Activated CD4-positive, alpha-beta memory T cell treated with anti-CD3 and anti-CD28 coated beads for 36 hours (primary cell): ENCODE data around the gene RNU2-63P. TPM values are rescaled to one million over a fixed set of nuclear protein-coding genes. Genes with fewer than 3 reads are reported as not detected.
A peak's percentile ranks its signal among the peaks of the same experiment; 100 is the strongest.
"Not testable (repeated sequence)": the region's sequence is repeated elsewhere in the genome, so short reads cannot be mapped to it uniquely, and the experiment has no call there.

Experiments used
- CTCF ChIA-PET: fragments of 350-600 bp; sonication (Branson Sonifier 250); formaldehyde crosslinking; loops from one replicate; lab custom pipeline; 2021; ENCODE audit warnings: antibody characterized with exemption, inconsistent platforms; lab: Charles Lee
- POLR2A ChIA-PET: fragments of 350-600 bp; sonication (Branson Sonifier 250); formaldehyde crosslinking; loops from one replicate; lab custom pipeline; 2021; ENCODE audit warnings: antibody characterized with exemption; lab: Charles Lee
- DNase-seq: peaks from one replicate; pipeline ENCODE4 v3.0.0-alpha.2; 2020
- H3K27ac Mint-ChIP-seq: one replicate; pipeline ENCODE4 v1.8.0; 2021; ENCODE audit warnings: mixed read lengths
- H3K27me3 Mint-ChIP-seq: one replicate; pipeline ENCODE4 v1.8.0; 2021; ENCODE audit warnings: mixed read lengths
- H3K36me3 Mint-ChIP-seq: one replicate; pipeline ENCODE4 v1.8.0; 2021; ENCODE audit warnings: mixed read lengths
- H3K4me1 Mint-ChIP-seq: one replicate; pipeline ENCODE4 v1.8.0; 2021; ENCODE audit warnings: low read depth, mixed read lengths
- H3K4me3 Mint-ChIP-seq: one replicate; pipeline ENCODE4 v1.8.0; 2021; ENCODE audit warnings: mild to moderate bottlenecking, mixed read lengths
- H3K9me3 Mint-ChIP-seq: one replicate; pipeline ENCODE4 v1.8.0; 2021; ENCODE audit warnings: mixed read lengths
- intact Hi-C: fragments of 100-400 bp; cut with micrococcal nuclease; formaldehyde crosslinking; loops from one replicate; pipeline ENCODE4 v1.15.1; 2023
- total RNA-seq, 2 experiments: library from RNA; stranded (reverse); gene quantifications; one replicate each; pipeline ENCODE4 v1.2.3, GENCODE V29; 2021

Gene RNU2-63P
- total RNA-seq, 2 experiments from 2014 or later = 14.4 to 25.7 TPM

DNA sequence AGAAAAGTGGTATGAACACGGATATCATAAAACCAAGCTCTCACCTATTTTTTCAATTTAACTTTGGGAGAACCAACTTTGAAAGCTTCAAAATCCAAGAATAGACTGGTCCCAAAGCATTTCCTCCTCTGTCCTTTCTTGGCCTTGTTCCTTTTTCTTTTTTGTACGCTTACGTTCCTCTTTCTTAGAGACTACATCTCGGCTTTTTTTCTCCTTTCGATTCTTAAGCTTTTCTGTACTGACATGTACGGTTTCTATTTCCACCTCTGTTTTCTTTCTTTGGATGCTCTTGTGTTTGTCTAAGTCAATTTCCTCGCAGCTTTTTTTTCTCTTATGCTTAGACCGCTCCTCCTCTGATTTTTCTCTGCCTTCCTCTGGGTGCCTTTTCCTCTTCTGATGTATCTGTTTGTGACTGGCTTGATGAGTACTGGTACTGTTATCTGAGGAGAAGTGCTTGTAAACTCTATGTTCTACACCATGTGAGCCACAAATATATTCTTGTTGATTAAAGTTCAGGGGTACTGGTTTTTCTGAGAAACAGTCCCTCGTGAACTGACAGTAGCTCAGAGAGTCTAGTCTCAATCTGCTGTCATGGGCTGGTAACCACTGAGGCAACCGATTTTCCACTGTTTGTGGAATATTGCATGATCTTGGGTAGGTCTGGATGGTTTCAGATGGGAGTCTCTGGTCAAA lies 11.5 kb upstream of the RNU2-63P start:
- no peak for DNase-seq
- ChIA-PET POLR2A (no interaction called here), CTCF (no interaction called here)
- peaks cover 20% of the 10 kb centered on the region for H3K36me3 Mint-ChIP-seq
- H3K27me3 Mint-ChIP-seq = no peaks in the 10 kb centered on the region
- peak overlapping the region; percentile 1 for H3K27ac Mint-ChIP-seq
- intact Hi-C loops = no loop called here
- H3K4me3 Mint-ChIP-seq = no peak overlapping the region
- peaks cover 2% of the 10 kb centered on the region for H3K4me1 Mint-ChIP-seq
- H3K9me3 Mint-ChIP-seq = no peaks in the 10 kb centered on the region

DNA sequence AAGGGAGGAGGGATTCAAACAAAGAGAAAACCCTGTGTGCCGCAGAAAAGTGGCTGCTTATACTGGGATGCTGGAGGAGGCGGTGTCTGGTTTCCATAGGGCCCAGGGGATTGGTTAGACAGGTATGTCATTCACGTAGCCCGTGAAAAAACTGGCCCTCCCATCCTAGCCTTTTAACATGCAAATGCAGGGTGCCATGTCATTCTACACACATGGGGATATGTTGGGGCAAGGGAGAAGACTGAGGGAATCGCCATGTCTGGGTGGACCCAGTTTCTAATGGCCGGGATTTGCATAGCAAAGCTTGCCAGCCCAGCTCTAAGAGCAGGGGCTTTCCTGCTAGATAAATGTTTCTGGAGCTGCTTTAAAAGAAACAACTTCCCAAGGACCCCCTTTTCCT lies 8.2 kb upstream of the RNU2-63P start:
- ChIA-PET CTCF (no interaction called here), POLR2A (interaction anchor here (1.6 kb wide), 1 partner anchor 8 kb away, joined by 6 read pairs; the partner anchor contains the start of gene RNU2-63P)
- H3K4me3 Mint-ChIP-seq = no peak overlapping the region
- H3K27ac Mint-ChIP-seq = no peak overlapping the region
- peaks cover 1% of the 10 kb centered on the region for H3K9me3 Mint-ChIP-seq
- intact Hi-C loops = no loop called here
- no peak for DNase-seq
- H3K4me1 Mint-ChIP-seq = peaks cover 2% of the 10 kb centered on the region
- no peaks in the 10 kb centered on the region for H3K27me3 Mint-ChIP-seq
- H3K36me3 Mint-ChIP-seq = peaks cover 13% of the 10 kb centered on the region

DNA sequence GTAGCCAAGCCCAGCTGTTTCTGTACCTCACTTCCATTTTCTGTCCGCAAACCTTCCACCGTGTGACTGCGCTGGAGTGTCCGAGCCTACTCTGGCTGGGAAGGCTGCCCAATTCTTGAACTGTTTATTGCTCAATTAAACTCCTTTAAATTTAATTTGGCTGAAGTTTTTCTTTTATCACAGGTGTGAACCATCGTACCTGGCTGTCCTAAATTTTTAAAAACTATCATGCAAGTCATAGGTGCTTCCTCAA lies 6.2 kb upstream of the RNU2-63P start:
- Mint-ChIP-seq H3K27me3 (no peaks in the 10 kb centered on the region), H3K27ac (no peak overlapping the region), H3K9me3 (peaks cover 8% of the 10 kb centered on the region), H3K4me3 (no peak overlapping the region), H3K36me3 (peaks cover 1% of the 10 kb centered on the region), H3K4me1 (peaks cover 3% of the 10 kb centered on the region)
- ChIA-PET CTCF (no interaction called here), POLR2A (no interaction called here)
- no peak for DNase-seq
- intact Hi-C loops = no loop called here

DNA sequence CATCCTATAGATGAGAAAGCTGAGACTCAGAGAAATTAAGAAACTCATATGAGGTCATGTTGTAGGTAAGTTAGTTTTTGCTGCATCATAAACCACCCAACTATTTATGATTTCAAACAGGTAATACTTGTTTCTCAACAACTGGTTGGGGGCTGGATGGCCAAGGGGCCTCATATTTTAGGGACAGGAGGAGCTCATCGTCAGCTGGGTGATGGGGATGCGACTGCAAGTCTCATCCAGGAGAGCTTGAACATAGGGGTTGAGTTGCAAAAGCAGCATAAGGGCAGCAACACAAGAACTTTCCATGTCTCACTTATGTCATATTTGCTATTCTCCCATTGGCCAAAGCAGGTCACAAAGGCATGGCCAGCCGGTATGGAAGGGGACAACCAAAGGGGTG lies 3.6 kb upstream of the RNU2-63P start:
- no peak for DNase-seq

DNA sequence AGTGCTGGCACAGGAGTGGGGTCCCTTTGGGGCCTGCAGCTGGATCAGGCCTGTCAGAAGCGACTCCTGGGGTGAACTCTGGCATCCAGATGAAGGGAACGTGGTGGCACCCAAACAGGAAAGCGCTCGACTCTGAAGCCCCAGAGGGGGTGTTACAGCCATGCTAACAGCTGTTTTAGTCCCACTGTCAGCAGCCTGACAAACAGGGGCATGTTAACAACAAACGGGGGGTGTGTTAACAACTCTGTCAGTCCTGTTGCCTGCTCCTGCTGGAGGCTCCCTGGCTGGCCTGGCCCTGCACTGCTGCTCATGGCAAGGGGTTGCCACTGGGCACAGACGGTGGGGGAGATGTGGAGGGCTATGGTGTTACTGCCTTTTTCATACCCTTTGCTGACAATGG lies 2.6 kb upstream of the RNU2-63P start:
- Mint-ChIP-seq H3K4me3 (no peak overlapping the region), H3K36me3 (no peaks in the 10 kb centered on the region), H3K9me3 (peaks cover 8% of the 10 kb centered on the region), H3K27me3 (no peaks in the 10 kb centered on the region), H3K4me1 (peaks cover 17% of the 10 kb centered on the region), H3K27ac (no peak overlapping the region)
- DNase-seq = no peak
- intact Hi-C loops = no loop called here
- ChIA-PET CTCF (no interaction called here), POLR2A (no interaction called here)

More for the DNA sequence above, 3.6 kb upstream of the RNU2-63P start:
- H3K9me3 Mint-ChIP-seq = peaks cover 8% of the 10 kb centered on the region
- ChIA-PET POLR2A (no interaction called here), CTCF (interaction anchor here (1.0 kb wide), 1 partner anchor 139 kb away, joined by 4 read pairs; no protein-coding TSS in a partner anchor)
- H3K27me3 Mint-ChIP-seq = no peaks in the 10 kb centered on the region
- H3K4me3 Mint-ChIP-seq = no peak overlapping the region
- H3K36me3 Mint-ChIP-seq = no peaks in the 10 kb centered on the region
- no peak overlapping the region for H3K27ac Mint-ChIP-seq
- H3K4me1 Mint-ChIP-seq = peaks cover 15% of the 10 kb centered on the region
- intact Hi-C loops = no loop called here

DNA sequence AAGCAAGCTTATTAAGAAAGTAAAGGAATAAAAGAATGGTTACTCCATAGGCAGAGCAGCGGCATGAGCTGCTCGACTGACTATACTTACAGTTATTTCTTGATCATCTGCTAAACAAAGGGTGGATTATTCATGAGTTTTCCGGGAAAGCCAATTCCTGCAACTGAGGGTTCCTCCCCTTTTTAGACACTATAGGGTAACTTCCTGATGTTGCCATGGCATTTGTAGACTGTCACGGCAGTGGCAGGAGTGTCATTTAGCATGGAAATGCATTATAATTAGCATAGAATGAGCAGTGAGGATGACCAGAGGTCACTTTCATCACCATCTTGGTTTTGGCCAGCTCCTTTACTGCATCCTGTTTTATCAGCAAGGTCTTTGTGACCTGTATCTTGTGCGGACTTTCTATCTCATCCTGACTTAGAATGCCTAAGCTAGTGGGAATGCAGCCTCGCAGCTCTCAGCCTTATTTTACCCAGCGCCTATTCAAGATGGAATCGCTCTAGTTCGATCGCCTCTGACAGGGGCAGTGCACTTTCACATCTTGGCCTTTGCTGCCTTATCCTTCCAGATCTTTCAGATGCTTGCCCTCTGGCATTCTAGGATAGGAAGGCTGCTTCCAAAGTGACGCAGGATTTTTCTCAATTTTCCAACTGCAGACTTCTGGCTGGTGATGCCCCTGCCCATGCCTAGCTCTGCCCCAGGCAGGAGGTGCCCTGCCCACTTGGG lies 1.9 kb upstream of the RNU2-63P start:
- H3K27ac Mint-ChIP-seq, H3K4me3 Mint-ChIP-seq, intact Hi-C loops, DNase-seq, POLR2A ChIA-PET, H3K9me3 Mint-ChIP-seq, CTCF ChIA-PET, H3K36me3 Mint-ChIP-seq, H3K27me3 Mint-ChIP-seq: not testable (repeated sequence)
- peaks cover 17% of the 10 kb centered on the region for H3K4me1 Mint-ChIP-seq

DNA sequence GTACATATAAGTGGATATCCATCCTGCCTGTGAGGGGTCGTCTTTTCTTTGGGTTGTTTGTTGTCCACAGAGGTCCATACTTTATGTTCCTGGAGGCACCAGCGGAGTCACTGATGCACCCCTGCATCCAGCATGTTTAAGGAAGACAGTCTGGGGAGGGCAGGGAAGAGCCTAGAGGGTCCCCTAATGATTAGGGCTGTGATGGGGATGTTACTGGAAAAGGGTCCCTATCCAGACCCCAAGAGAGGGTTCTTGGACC lies 1.4 kb upstream of the RNU2-63P start:
- H3K27ac Mint-ChIP-seq, H3K36me3 Mint-ChIP-seq, intact Hi-C loops, CTCF ChIA-PET, H3K9me3 Mint-ChIP-seq, H3K27me3 Mint-ChIP-seq, DNase-seq: not testable (repeated sequence)
- POLR2A ChIA-PET = interaction anchor here (2.0 to 2.5 kb wide), 4 partner anchors 19 to 42 kb away, joined by 7 to 22 read pairs (median 18); no protein-coding TSS in a partner anchor
- Mint-ChIP-seq H3K4me1 (peaks cover 17% of the 10 kb centered on the region), H3K4me3 (peak overlapping the region; percentile 88)

DNA sequence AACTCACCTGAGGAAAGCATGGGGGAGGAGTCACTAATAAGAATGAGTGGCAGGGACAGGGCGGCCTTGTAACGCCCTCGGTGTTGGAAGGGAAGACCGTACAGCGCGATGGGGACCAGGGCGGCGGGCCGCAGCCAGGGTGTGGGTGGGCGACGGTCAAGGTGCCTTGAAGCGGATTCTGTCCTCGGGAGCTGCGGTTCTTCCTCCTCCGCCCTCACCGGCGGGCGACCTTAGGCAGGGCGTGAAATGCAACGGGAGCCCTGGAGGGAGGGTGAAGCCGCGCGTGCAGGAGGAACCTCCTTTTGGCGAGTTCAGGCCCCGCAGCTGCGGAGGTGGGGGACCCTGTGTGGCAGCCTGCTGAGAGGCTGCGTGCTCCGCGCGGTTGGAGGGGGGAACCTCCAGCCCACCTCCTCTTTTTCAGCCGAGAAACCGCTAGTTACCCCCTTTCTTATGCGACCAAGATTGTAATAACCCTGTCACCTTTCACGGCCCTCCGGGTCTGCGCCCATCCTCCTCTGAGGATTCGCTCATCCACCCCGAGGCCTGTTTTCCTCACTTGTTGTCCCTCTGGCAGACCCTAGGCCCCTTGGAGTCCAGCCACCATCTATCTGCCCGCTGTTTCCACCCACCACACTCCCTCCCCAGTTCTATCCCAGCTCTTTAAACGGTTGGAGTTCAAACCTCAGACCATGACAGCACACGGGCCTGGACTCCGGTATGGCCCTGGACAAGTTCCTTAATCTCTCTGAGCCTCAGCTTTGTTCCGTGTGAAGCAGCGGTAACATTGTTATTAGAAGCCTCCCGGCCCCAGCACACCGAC lies 823 bp upstream of the RNU2-63P start:
- intact Hi-C loops = loop anchor here (1.0 kb wide), 1 partner anchor 38 kb away; the partner anchor contains the start of gene KRCC1

DNA sequence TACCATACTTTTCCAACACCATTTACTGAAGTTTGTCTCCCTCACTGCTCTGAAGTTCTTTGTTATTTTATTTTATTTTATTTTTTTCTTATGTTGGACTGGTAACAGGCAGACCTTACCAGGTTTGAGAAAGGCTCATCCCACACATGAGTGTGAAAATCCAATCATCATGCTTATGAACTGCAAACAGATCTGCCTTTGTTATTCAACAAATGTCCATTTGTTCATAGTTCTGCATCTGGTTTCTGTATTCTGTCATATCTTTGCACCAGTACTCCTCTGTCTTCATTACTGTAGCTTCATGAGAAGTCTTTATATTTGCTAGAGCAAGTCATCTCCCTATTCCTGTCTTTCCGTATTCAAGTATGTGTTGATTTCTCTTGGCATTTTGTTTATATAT lies 5.3 kb downstream of the RNU2-63P start:
- no peaks in the 10 kb centered on the region for H3K27me3 Mint-ChIP-seq
- no peaks in the 10 kb centered on the region for H3K9me3 Mint-ChIP-seq
- no peak for DNase-seq
- H3K27ac Mint-ChIP-seq = no peak overlapping the region
- intact Hi-C loops = no loop called here
- H3K4me1 Mint-ChIP-seq = peaks cover 4% of the 10 kb centered on the region
- ChIA-PET CTCF (interaction anchor here (1.5 to 1.6 kb wide), 2 partner anchors 9 to 149 kb away, joined by 5 to 7 read pairs; no protein-coding TSS in a partner anchor), POLR2A (no interaction called here)
- H3K36me3 Mint-ChIP-seq = no peaks in the 10 kb centered on the region
- H3K4me3 Mint-ChIP-seq = no peak overlapping the region

More for the DNA sequence above, 823 bp upstream of the RNU2-63P start:
- peak overlapping the region; percentile 98 for H3K27ac Mint-ChIP-seq
- H3K4me3 Mint-ChIP-seq = peak overlapping the region; percentile 88
- H3K4me1 Mint-ChIP-seq = peaks cover 17% of the 10 kb centered on the region
- H3K36me3 Mint-ChIP-seq = no peaks in the 10 kb centered on the region
- no peak for DNase-seq
- POLR2A ChIA-PET = interaction anchor here (0.6 to 2.5 kb wide), 10 partner anchors 8 to 286 kb away, joined by 3 to 22 read pairs (median 6); no protein-coding TSS in a partner anchor
- no peaks in the 10 kb centered on the region for H3K27me3 Mint-ChIP-seq
- peaks cover 8% of the 10 kb centered on the region for H3K9me3 Mint-ChIP-seq
- CTCF ChIA-PET = interaction anchor here (1.4 kb wide), 1 partner anchor 43 kb away, joined by 9 read pairs; no protein-coding TSS in a partner anchor

DNA sequence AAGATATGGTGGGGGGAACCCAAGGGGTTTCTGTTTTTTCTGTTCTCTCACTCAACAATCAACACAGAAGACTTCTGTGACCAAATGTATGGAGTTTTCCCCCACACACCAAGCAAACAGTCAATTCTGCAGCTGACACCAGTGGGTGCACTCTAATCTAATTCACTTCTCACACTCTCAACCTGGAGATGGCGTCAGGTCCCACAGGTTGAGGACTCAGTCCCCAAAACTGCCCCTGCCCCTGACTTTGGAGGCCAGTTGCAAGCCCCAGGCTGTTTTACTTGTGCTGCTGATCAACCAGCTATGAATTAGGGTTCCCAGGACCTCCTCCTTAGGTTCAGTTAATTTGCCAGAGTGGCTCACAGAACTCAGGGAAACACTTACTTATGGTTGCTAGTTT lies 6.2 kb downstream of the RNU2-63P start:
- intact Hi-C loops = no loop called here
- Mint-ChIP-seq H3K36me3 (no peaks in the 10 kb centered on the region), H3K4me3 (no peak overlapping the region), H3K27ac (no peak overlapping the region), H3K27me3 (no peaks in the 10 kb centered on the region), H3K9me3 (no peaks in the 10 kb centered on the region), H3K4me1 (peaks cover 2% of the 10 kb centered on the region)
- ChIA-PET POLR2A (no interaction called here), CTCF (interaction anchor here (1.5 to 1.6 kb wide), 2 partner anchors 8 to 150 kb away, joined by 5 to 7 read pairs; no protein-coding TSS in a partner anchor)
- DNase-seq = no peak

DNA sequence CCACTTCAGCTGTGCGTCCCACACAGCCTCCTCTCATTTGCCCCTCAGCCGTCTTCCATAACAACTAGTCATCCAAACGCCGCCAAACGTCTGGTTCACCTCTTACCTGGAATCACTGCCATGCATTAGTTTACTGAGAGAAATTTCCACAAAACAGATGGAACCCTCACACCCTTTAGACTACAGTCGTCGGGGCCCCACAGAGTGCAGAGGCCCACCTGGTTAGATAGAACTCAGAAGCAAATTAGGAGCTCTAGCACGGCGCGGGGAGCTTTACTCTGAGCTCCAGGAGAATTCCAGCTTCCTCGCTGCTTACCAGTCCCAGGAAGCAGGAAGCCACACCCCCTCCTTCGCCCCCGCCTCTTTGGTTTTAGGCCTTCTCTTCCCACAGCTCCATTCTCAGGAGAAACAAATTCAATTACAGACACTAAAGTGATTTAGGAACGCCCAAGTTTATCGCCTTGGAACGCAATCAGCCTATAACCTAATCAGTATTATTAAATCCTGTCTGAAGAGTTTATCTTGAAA lies 9.4 kb downstream of the RNU2-63P start:
- CTCF ChIA-PET = no interaction called here
- Mint-ChIP-seq H3K9me3 (no peaks in the 10 kb centered on the region), H3K27ac (no peak overlapping the region), H3K4me3 (no peak overlapping the region), H3K4me1 (peaks cover 3% of the 10 kb centered on the region), H3K36me3 (no peaks in the 10 kb centered on the region), H3K27me3 (no peaks in the 10 kb centered on the region)
- intact Hi-C loops = no loop called here
- no peak for DNase-seq
- POLR2A ChIA-PET = no interaction called here

DNA sequence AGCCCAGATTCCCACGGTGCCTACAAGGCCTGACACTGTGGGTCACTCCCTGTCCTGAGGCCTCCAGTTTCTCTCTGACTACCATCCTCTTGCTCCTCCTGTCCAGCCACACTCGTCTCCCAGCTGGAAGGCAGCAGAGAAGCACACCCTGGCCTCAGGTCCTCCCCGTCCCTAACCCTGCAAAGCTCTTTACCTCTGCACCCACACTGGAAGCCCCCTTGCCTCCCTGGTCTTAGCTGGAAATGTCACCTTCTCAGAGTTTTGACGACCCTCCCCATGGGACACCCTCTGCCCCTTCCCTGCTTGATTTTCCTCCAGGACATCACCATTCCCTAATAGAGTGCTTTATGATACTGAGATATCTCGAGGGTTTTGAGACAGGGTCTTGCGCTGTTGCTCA lies 10.6 kb downstream of the RNU2-63P start:
- H3K9me3 Mint-ChIP-seq = no peaks in the 10 kb centered on the region
- H3K27me3 Mint-ChIP-seq = no peaks in the 10 kb centered on the region
- H3K4me1 Mint-ChIP-seq = peaks cover 10% of the 10 kb centered on the region
- DNase-seq = no peak
- H3K36me3 Mint-ChIP-seq = no peaks in the 10 kb centered on the region
- no peak overlapping the region for H3K4me3 Mint-ChIP-seq
- ChIA-PET POLR2A (interaction anchor here (0.8 kb wide), 1 partner anchor 11 kb away, joined by 3 read pairs; the partner anchor contains the start of gene RNU2-63P), CTCF (no interaction called here)
- no peak overlapping the region for H3K27ac Mint-ChIP-seq
- intact Hi-C loops = no loop called here
